ENCODE measurements around the gene FXYD3. TPM values are rescaled to one million over a fixed set of nuclear protein-coding genes. Genes with fewer than 3 reads are reported as not detected.

FXYD3 gene
- total RNA-seq, 1 donor from 2014 or later = 1.1 TPM

GRCh38 chr19:35076026-35076370 is 39.6 kb upstream of the FXYD3 start:
- no peak for TF ChIP-seq CTCF (IDR thresholded peaks at IDR 0.05; ENCODE audit: borderline replicate concordance)
- H3K27ac ChIP-seq (replicated peaks) = no peak overlapping the region
- intact Hi-C loops (cut with micrococcal nuclease) = no loop called here

GRCh38 chr19:35076657-35077056 is 39.0 kb upstream of the FXYD3 start:
- H3K36me3 ChIP-seq = no peaks in the 10 kb centered on the region
- no peak overlapping the region for H3K27ac ChIP-seq (replicated peaks)
- no peak for TF ChIP-seq CTCF (IDR thresholded peaks at IDR 0.05; ENCODE audit: borderline replicate concordance)
- no peak overlapping the region for H3K4me3 ChIP-seq
- no peaks in the 10 kb centered on the region for H3K4me1 ChIP-seq
- intact Hi-C loops (cut with micrococcal nuclease) = no loop called here
- DNase-seq = no peak
- no peaks in the 10 kb centered on the region for H3K27me3 ChIP-seq (ENCODE audit: low read depth)
- H3K9me3 ChIP-seq (replicated peaks) = no peaks in the 10 kb centered on the region

More at GRCh38 chr19:35076026-35076370, 39.6 kb upstream of the FXYD3 start:
- no peaks in the 10 kb centered on the region for H3K36me3 ChIP-seq
- no peak overlapping the region for H3K4me3 ChIP-seq
- H3K4me1 ChIP-seq = no peaks in the 10 kb centered on the region
- DNase-seq = no peak
- peaks cover 4% of the 10 kb centered on the region for H3K9me3 ChIP-seq (replicated peaks)
- H3K27me3 ChIP-seq (ENCODE audit: low read depth) = no peaks in the 10 kb centered on the region

- Histone ChIP-seq H3K27ac (replicated peaks) (no peak overlapping the region), H3K4me3 (no peak overlapping the region), H3K4me1 (no peaks in the 10 kb centered on the region), H3K27me3 (ENCODE audit: low read depth) (no peaks in the 10 kb centered on the region), H3K9me3 (replicated peaks) (no peaks in the 10 kb centered on the region), H3K36me3 (no peaks in the 10 kb centered on the region)
- no peak for TF ChIP-seq CTCF (IDR thresholded peaks at IDR 0.05; ENCODE audit: borderline replicate concordance)
- intact Hi-C loops (cut with micrococcal nuclease) = no loop called here
- no peak for DNase-seq
Measured at GRCh38 chr19:35077411-35078223, 38.0 kb upstream of the FXYD3 start.

GRCh38 chr19:35079826-35080225 is 35.8 kb upstream of the FXYD3 start:
- Histone ChIP-seq H3K27me3 (ENCODE audit: low read depth) (no peaks in the 10 kb centered on the region), H3K4me3 (no peak overlapping the region), H3K27ac (replicated peaks) (no peak overlapping the region), H3K9me3 (replicated peaks) (no peaks in the 10 kb centered on the region), H3K36me3 (no peaks in the 10 kb centered on the region), H3K4me1 (no peaks in the 10 kb centered on the region)
- no peak for DNase-seq
- intact Hi-C loops (cut with micrococcal nuclease) = no loop called here
- no peak for TF ChIP-seq CTCF (IDR thresholded peaks at IDR 0.05; ENCODE audit: borderline replicate concordance)

- DNase-seq = no peak
- H3K4me3 ChIP-seq = no peak overlapping the region
- TF ChIP-seq CTCF (IDR thresholded peaks at IDR 0.05; ENCODE audit: borderline replicate concordance) = no peak
- H3K9me3 ChIP-seq (replicated peaks) = no peaks in the 10 kb centered on the region
- intact Hi-C loops (cut with micrococcal nuclease) = no loop called here
- H3K27ac ChIP-seq (replicated peaks) = no peak overlapping the region
- no peaks in the 10 kb centered on the region for H3K36me3 ChIP-seq
- no peaks in the 10 kb centered on the region for H3K27me3 ChIP-seq (ENCODE audit: low read depth)
- no peaks in the 10 kb centered on the region for H3K4me1 ChIP-seq
Measured at GRCh38 chr19:35080613-35081170, 34.9 kb upstream of the FXYD3 start.

All from left ventricle myocardium inferior (tissue), 1 donor.